Loucy (cell line): ENCODE results near the gene TOP1.
A peak's percentile ranks its signal among the peaks of the same experiment; 100 is the strongest.

ENCODE experiments used
- H2AFZ ChIP-seq: fragments of 200-600 bp; sonication (generic); 2 replicates; pipeline ENCODE4 v1.6.0; 2016; ENCODE audit warnings: antibody characterized with exemption, mild to moderate bottlenecking, low read length, moderate library complexity
- H3F3A ChIP-seq: fragments of 200-600 bp; 2 replicates; pipeline ENCODE4 v1.6.0; 2016; ENCODE audit warnings: antibody characterized with exemption, low read depth, mild to moderate bottlenecking
- H3K27me3 ChIP-seq: fragments of 200-600 bp; sonication (generic); 2 replicates; pipeline ENCODE4 v1.6.1; 2014; ENCODE audit warnings: low read length, mild to moderate bottlenecking; ENCODE audit not compliant: insufficient read depth, poor library complexity, severe bottlenecking
- H3K36me3 ChIP-seq: fragments of 200-600 bp; sonication (generic); 2 replicates; pipeline ENCODE4 v1.6.1; 2016; ENCODE audit warnings: low read length; ENCODE audit not compliant: insufficient read depth
- H3K4me1 ChIP-seq: fragments of 200-600 bp; sonication (generic); 2 replicates; pipeline ENCODE4 v1.5.1; 2014; ENCODE audit warnings: low read length, mild to moderate bottlenecking; ENCODE audit not compliant: insufficient read depth, poor library complexity, severe bottlenecking
- H3K4me2 ChIP-seq: fragments of 200-600 bp; sonication (generic); 2 replicates; pipeline ENCODE4 v1.6.0; 2014; ENCODE audit warnings: antibody characterized with exemption, low read length, low read depth, mild to moderate bottlenecking; ENCODE audit not compliant: poor library complexity, severe bottlenecking
- H3K4me3 ChIP-seq: fragments of 200-600 bp; sonication (generic); 2 replicates; pipeline ENCODE4 v1.5.1; 2014; ENCODE audit warnings: low read length, mild to moderate bottlenecking, mixed read lengths; ENCODE audit not compliant: poor library complexity, severe bottlenecking
- H3K79me2 ChIP-seq: fragments of 200-600 bp; sonication (generic); 2 replicates; pipeline ENCODE4 v1.6.1; 2014; ENCODE audit warnings: low read length; ENCODE audit not compliant: insufficient read depth
- H3K9ac ChIP-seq: fragments of 200-600 bp; sonication (generic); 2 replicates; pipeline ENCODE4 v1.6.0; 2014; ENCODE audit warnings: mild to moderate bottlenecking, low read depth, low read length, moderate library complexity; ENCODE audit not compliant: poor library complexity, severe bottlenecking
- H3K9me2 ChIP-seq: fragments of 200-600 bp; sonication (generic); replicated peaks from 2 replicates; pipeline ENCODE4 v1.6.1; 2016; ENCODE audit warnings: low read depth, low read length, mixed read lengths
- H3K9me3 ChIP-seq: fragments of 200-600 bp; sonication (generic); 2 replicates; pipeline ENCODE4 v1.6.1; 2014; ENCODE audit warnings: mild to moderate bottlenecking, antibody characterized with exemption, low read length, low read depth; ENCODE audit not compliant: insufficient read depth
- H4K20me1 ChIP-seq: fragments of 200-600 bp; sonication (generic); 2 replicates; pipeline ENCODE4 v1.6.0; 2014; ENCODE audit warnings: antibody characterized with exemption, low read length, mild to moderate bottlenecking; ENCODE audit not compliant: insufficient read depth, poor library complexity, severe bottlenecking
- CTCF ChIP-seq: fragments of 200-600 bp; sonication (generic); conservative IDR thresholded peaks from 2 replicates; pipeline ENCODE4 v1.5.1; 2014; ENCODE audit warnings: mild to moderate bottlenecking, antibody characterized with exemption, low read length
- EZH2phosphoT487 ChIP-seq: fragments of 200-600 bp; IDR thresholded peaks from 2 replicates; pipeline ENCODE4 v1.6.1; 2018; ENCODE audit warnings: antibody characterized with exemption, mild to moderate bottlenecking, moderate library complexity, borderline replicate concordance

Gene TOP1

DNA sequence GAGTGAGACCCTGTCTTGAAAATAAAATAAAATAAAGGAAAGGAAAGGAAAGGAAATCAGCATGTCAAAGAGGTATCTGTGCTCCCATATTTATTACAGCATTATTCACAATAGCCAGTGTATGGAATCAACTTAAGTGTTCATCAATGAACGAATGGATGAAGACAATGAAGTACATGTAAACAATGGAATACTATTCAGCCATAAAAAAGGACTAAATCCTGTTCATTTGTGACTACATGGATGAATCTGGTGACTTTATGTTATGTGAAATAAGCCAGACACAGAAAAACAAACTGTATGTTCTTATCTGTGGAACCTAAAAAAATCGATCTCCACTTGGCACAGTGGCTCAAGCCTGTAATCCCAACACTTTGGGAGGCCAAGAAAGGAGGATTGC, 28.0 kb upstream of the TOP1 start:
- Histone ChIP-seq H3K79me2 (no peaks in the 10 kb centered on the region), H3K4me3 (no peak overlapping the region), H2AFZ (no peak overlapping the region), H3K4me2 (no peak overlapping the region), H3K27me3 (no peaks in the 10 kb centered on the region), H3K9me3 (no peaks in the 10 kb centered on the region), H3K9ac (no peak overlapping the region), H4K20me1 (no peaks in the 10 kb centered on the region), H3K4me1 (peaks cover 5% of the 10 kb centered on the region), H3F3A (no peaks in the 10 kb centered on the region; the same call in 1 of the 2 replicates), H3K9me2 (no peaks in the 10 kb centered on the region), H3K36me3 (no peaks in the 10 kb centered on the region)
- TF ChIP-seq EZH2phosphoT487 (no peak), CTCF (no peak)

DNA sequence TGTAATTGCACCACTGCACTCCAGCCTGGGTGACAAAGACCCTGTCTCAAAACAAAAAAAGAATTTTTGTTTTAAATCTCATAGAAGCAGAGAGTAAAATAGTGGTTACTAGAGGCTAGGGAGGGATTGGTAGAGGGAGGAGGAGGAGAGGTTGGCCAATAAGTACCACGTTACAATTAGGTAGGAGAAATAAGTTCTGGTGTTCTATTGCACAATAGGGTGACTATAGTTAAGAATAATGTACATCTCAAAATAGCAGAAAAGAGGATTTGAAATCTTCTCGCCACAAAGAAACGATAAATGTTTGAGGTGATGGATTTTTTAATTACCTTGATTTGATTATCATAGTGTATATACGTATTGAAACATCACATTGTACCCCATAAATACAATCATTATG, 27.1 kb upstream of the TOP1 start:
- Histone ChIP-seq H3K9me2 (no peaks in the 10 kb centered on the region), H3K9ac (no peak overlapping the region), H3K36me3 (no peaks in the 10 kb centered on the region), H3F3A (no peaks in the 10 kb centered on the region; the same call in 1 of the 2 replicates), H3K4me1 (peaks cover 5% of the 10 kb centered on the region), H3K4me2 (no peak overlapping the region), H4K20me1 (no peaks in the 10 kb centered on the region), H3K4me3 (no peak overlapping the region), H3K79me2 (no peaks in the 10 kb centered on the region), H2AFZ (no peak overlapping the region), H3K27me3 (no peaks in the 10 kb centered on the region), H3K9me3 (peaks cover 3% of the 10 kb centered on the region; the same call in 1 of the 2 replicates)
- no peak for TF ChIP-seq EZH2phosphoT487
- TF ChIP-seq CTCF, result no peak

GRCh38 chr20:41002842-41003142, 25.8 kb upstream of the TOP1 start:
- Histone ChIP-seq H3K79me2 (no peaks in the 10 kb centered on the region), H3K4me1 (peaks cover 12% of the 10 kb centered on the region), H3K9me3 (peaks cover 6% of the 10 kb centered on the region; the same call in 1 of the 2 replicates), H3F3A (no peaks in the 10 kb centered on the region), H3K27me3 (no peaks in the 10 kb centered on the region), H2AFZ (no peak overlapping the region), H3K9ac (no peak overlapping the region), H3K4me2 (peak overlapping the region; percentile 50), H4K20me1 (no peaks in the 10 kb centered on the region), H3K36me3 (no peaks in the 10 kb centered on the region), H3K4me3 (peak overlapping the region; percentile 58), H3K9me2 (no peaks in the 10 kb centered on the region)
- TF ChIP-seq EZH2phosphoT487 (no peak), CTCF (no peak)
